LNCAP (cell line): ENCODE results near the gene MGME1.

Experiments used
- CTCF ChIP-seq: fragments of 450-650 bp; IDR thresholded peaks from 2 replicates; pipeline ENCODE4 v1.5.1; 2017; ENCODE audit warnings: mild to moderate bottlenecking

Gene MGME1

GRCh38 chr20:17968366-17969277 is at the start of gene MGME1, which contains the start of gene SNX5:
Gene MGME1 (plus strand): TSS chr20:17969018. CDS start chr20:17969860, 842 bp downstream.
Gene SNX5 (minus strand): TSS chr20:17968794. CDS start chr20:17968425, 369 bp downstream.
- no peak for TF ChIP-seq CTCF

GRCh38 chr20:17919149-17919548 is 49.7 kb upstream of the MGME1 start:
- no peak for TF ChIP-seq CTCF

GRCh38 chr20:17921774-17922173 is 47.0 kb upstream of the MGME1 start:
- no peak for TF ChIP-seq CTCF

- no peak for TF ChIP-seq CTCF
These were observed 43.5 kb upstream of the MGME1 start for GRCh38 chr20:17925141-17925939.

- TF ChIP-seq CTCF, result no peak
These were observed 42.9 kb upstream of the MGME1 start for GRCh38 chr20:17925940-17926300.

GRCh38 chr20:17928211-17928611 is 40.6 kb upstream of the MGME1 start:
- TF ChIP-seq CTCF, result no peak

- no peak for TF ChIP-seq CTCF
These were observed 40.0 kb upstream of the MGME1 start for GRCh38 chr20:17928633-17929311.
